Stomach smooth muscle (tissue), 2 donors: Measurements from ENCODE around the gene ITGA8.

Source experiments
- H3K27ac ChIP-seq: one replicate; pipeline ENCODE4 v1.7.0; 2013; ENCODE audit warnings: mild to moderate bottlenecking, low read length, inconsistent platforms
- H3K27me3 ChIP-seq, 2 donors: one replicate each; pipeline ENCODE4 v1.7.0; 2013; ENCODE audit warnings: low read length in 2 of 2; ENCODE audit not compliant: insufficient read depth in 2 of 2, control insufficient read depth in 1 of 2
- H3K36me3 ChIP-seq, 2 donors: one replicate each; pipeline ENCODE4 v1.7.0; 2013; ENCODE audit warnings: low read length in 2 of 2; ENCODE audit not compliant: control insufficient read depth in 2 of 2, insufficient read depth in 2 of 2
- H3K4me1 ChIP-seq: one replicate; pipeline ENCODE4 v1.7.0; 2013; ENCODE audit warnings: low read length; ENCODE audit not compliant: control insufficient read depth, insufficient read depth
- H3K4me3 ChIP-seq, 2 donors: one replicate each; pipeline ENCODE4 v1.7.0; 2013; ENCODE audit warnings: low read length in 2 of 2
- H3K9ac ChIP-seq, 2 donors: one replicate each; pipeline ENCODE4 v1.7.0; 2013; ENCODE audit warnings: low read length in 2 of 2, mild to moderate bottlenecking in 1 of 2
- H3K9me3 ChIP-seq, 2 donors: one replicate each; pipeline ENCODE4 v1.7.0; 2013; ENCODE audit warnings: low read length in 2 of 2; ENCODE audit not compliant: control insufficient read depth in 2 of 2
- donor health status: healthy.
- donor health status: Pancreatic carcinoma.

Gene ITGA8

DNA sequence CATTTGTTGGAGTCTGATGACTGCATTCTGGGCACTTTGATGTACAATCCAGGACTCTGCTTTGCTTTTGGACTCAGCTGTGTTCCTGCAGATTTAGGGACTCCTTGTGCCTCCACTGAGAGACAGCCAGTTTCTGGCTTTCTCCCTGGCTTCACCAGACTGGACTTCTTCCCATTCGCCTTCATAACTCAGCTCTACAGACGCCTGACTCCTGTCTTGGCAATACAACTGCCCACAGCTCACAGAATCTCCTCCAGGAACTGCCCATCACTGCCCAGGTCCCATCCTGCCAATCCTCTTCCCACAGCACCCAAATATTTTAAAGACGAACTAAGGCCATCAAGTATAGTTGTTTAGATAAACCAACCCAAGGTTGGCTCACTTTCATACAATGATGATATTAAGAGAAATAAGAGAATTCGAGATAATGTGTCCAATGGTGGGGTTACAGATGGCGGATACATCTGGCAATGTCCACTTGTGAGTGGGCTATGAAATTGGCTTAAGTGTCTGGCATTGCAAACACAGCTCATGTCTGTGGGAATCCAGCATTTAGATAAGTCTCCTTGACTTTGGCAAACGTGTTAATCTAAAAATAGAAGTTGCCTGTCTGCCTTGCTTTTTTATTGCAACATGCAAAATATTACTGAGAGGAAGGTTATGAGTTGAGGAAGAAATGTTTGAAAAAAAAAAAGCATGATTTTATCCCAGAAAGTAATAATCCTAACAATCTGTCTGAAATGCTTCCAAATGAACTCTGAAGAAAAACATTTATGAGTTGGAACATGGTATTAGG, 95.1 kb downstream of the ITGA8 start:
- Histone ChIP-seq H3K9me3 (peaks cover 0 to 5% of the 10 kb centered on the region in 2 donors), H3K36me3 (no peaks in the 10 kb centered on the region), H3K4me3 (no peak overlapping the region), H3K4me1 (no peaks in the 10 kb centered on the region), H3K9ac (no peak overlapping the region), H3K27me3 (no peaks in the 10 kb centered on the region), H3K27ac (no peak overlapping the region)

- Histone ChIP-seq H3K27me3 (no peaks in the 10 kb centered on the region), H3K4me3 (no peak overlapping the region), H3K27ac (no peak overlapping the region), H3K9ac (no peak overlapping the region), H3K36me3 (no peaks in the 10 kb centered on the region), H3K9me3 (no peaks in the 10 kb centered on the region), H3K4me1 (no peaks in the 10 kb centered on the region)
Observed at GRCh38 chr10:15620836-15621515, 98.7 kb downstream of the ITGA8 start.

DNA sequence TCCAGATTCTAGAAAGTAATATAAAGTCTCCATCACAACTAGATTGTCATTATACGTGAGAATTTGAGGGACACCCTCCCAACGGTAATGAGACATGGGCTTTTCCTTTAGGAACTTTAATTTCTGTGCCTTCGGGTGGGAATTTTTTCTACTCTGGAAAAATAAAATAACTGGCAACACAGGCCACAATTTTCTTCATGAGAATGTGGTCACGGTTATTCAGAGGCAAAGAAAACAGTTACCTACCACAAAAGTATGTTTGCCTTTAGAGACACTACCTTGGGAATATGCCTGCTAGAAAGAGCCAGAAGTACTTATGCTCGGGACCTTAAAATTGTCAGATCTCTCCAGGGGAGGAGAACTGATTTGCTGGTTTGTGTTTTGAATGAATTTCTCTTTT, 99.4 kb downstream of the ITGA8 start:
- Histone ChIP-seq H3K9me3 (no peaks in the 10 kb centered on the region), H3K27me3 (no peaks in the 10 kb centered on the region), H3K9ac (no peak overlapping the region), H3K36me3 (no peaks in the 10 kb centered on the region), H3K4me3 (no peak overlapping the region), H3K27ac (no peak overlapping the region), H3K4me1 (no peaks in the 10 kb centered on the region)

DNA sequence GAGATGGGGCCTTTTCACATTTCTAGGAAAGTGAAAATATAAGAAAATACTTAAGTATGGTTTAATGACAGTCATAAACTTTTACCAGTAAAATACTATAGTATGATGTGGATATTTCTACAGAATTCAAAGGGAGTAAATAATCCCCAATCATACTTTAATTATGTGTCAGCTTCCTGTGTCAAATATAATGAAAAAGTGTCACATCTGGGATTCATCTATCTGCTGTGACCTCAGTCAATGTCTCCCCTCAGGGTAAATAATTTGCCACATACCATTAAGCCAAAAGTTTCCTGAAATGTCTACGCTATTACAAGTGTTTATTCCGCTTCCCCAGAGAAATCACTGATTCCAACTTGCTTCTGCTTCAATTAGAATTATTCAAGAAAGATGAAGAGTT, 110.5 kb downstream of the ITGA8 start:
- H3K4me3 ChIP-seq: no peak overlapping the region
- H3K36me3 ChIP-seq: no peaks in the 10 kb centered on the region
- no peaks in the 10 kb centered on the region for H3K27me3 ChIP-seq
- H3K9ac ChIP-seq: no peak overlapping the region
- H3K9me3 ChIP-seq: no peaks in the 10 kb centered on the region
- no peaks in the 10 kb centered on the region for H3K4me1 ChIP-seq
- H3K27ac ChIP-seq: no peak overlapping the region

GRCh38 chr10:15606377-15606776, 113.3 kb downstream of the ITGA8 start:
- no peaks in the 10 kb centered on the region for H3K4me1 ChIP-seq
- no peak overlapping the region for H3K27ac ChIP-seq
- H3K9me3 ChIP-seq: no peaks in the 10 kb centered on the region
- no peaks in the 10 kb centered on the region for H3K36me3 ChIP-seq
- no peaks in the 10 kb centered on the region for H3K27me3 ChIP-seq
- no peak overlapping the region for H3K9ac ChIP-seq
- no peak overlapping the region for H3K4me3 ChIP-seq

- H3K4me1 ChIP-seq: no peaks in the 10 kb centered on the region
- no peak overlapping the region for H3K4me3 ChIP-seq
- no peak overlapping the region for H3K9ac ChIP-seq
- no peaks in the 10 kb centered on the region for H3K9me3 ChIP-seq
- H3K27me3 ChIP-seq: no peaks in the 10 kb centered on the region
- no peak overlapping the region for H3K27ac ChIP-seq
- H3K36me3 ChIP-seq: no peaks in the 10 kb centered on the region
Observed at GRCh38 chr10:15605740-15606369, 113.9 kb downstream of the ITGA8 start.

DNA sequence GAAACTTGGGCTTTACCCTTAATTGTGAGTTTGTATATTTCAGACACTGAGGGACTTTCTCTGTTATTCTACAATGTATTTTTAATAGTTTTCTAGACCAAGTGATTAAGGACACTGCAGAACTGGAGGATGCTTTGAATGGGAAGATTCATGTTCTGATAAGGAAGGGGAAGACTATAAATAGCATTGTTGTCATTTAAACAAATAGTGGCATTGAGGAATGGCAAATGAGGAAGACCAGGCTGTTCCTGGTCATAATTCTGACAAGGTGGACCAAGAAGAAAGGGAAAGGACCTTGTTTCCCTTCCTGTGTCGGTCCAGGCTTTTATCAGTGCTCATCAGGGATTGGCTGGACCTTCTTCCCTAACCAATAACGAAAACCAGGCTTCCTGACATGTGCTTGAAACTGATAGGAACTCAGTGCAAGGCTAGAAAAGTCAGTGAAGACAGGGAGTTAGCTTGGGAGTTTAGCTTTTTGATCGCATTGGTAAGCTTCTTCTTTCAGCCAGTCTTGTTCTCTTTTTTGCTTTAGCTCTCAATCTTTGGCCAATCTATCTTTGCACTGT, 116.2 kb downstream of the ITGA8 start:
- Histone ChIP-seq H3K27me3 (no peaks in the 10 kb centered on the region), H3K9ac (no peak overlapping the region), H3K4me3 (no peak overlapping the region), H3K36me3 (no peaks in the 10 kb centered on the region), H3K4me1 (no peaks in the 10 kb centered on the region), H3K9me3 (no peaks in the 10 kb centered on the region), H3K27ac (no peak overlapping the region)

- no peaks in the 10 kb centered on the region for H3K9me3 ChIP-seq
- H3K36me3 ChIP-seq: no peaks in the 10 kb centered on the region
- no peak overlapping the region for H3K9ac ChIP-seq
- no peak overlapping the region for H3K4me3 ChIP-seq
- no peaks in the 10 kb centered on the region for H3K4me1 ChIP-seq
- H3K27ac ChIP-seq: no peak overlapping the region
- no peaks in the 10 kb centered on the region for H3K27me3 ChIP-seq
Observed at GRCh38 chr10:15601819-15602218, 117.9 kb downstream of the ITGA8 start.

- Histone ChIP-seq H3K36me3 (no peaks in the 10 kb centered on the region), H3K4me3 (no peak overlapping the region), H3K9ac (no peak overlapping the region), H3K27ac (no peak overlapping the region), H3K27me3 (no peaks in the 10 kb centered on the region), H3K9me3 (peaks cover 0 to 3% of the 10 kb centered on the region in 2 donors), H3K4me1 (no peaks in the 10 kb centered on the region)
Observed at GRCh38 chr10:15595260-15595659, 124.5 kb downstream of the ITGA8 start.

DNA sequence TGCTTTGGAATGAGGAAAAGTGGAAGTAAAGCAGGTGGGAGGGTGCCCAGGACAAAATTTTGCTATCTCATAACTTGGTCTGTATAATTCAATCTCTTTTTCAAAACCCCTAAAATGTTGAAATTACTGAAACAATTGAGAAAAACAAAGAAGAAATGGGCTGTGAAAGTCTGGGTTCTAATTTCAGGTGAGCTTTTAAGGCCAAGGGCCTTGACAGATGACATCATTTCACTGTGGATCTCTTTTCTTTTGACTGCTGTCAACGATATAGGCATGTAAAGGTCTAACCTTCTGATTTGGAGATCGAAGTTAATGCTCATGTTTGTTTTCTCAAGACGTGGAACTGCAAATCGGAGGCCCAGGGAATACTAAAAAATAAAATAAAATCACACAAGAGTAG, 127.8 kb downstream of the ITGA8 start:
- H3K27ac ChIP-seq: no peak overlapping the region
- peaks cover 0 to 3% of the 10 kb centered on the region in 2 donors for H3K9me3 ChIP-seq
- H3K4me3 ChIP-seq: no peak overlapping the region
- H3K9ac ChIP-seq: no peak overlapping the region
- no peaks in the 10 kb centered on the region for H3K27me3 ChIP-seq
- no peaks in the 10 kb centered on the region for H3K36me3 ChIP-seq
- no peaks in the 10 kb centered on the region for H3K4me1 ChIP-seq
